HepG2 (cell line): ENCODE measurements around the gene DNAJA2. TPM values are rescaled to one million over a fixed set of nuclear protein-coding genes. Genes with fewer than 3 reads are reported as not detected.

ENCODE experiments used
- ATAC-seq: fragments of 200-7000 bp; cut with Tn5 transposase; 3 replicates; pipeline ENCODE4 v1.9.1; 2020; ENCODE audit warnings: mild to moderate bottlenecking, moderate library complexity
- BruUV-seq: library from RNA; stranded (reverse); fragments of 400-500 nt; replicated peaks from 2 replicates; lab custom pipeline; 2021; lab: Mats Ljungman, UMichigan
- CTCF ChIA-PET: fragments of 300-600 bp; formaldehyde crosslinking; extraction: SDS; loops from one replicate; lab custom pipeline; 2021; ENCODE audit warnings: low total read pairs, inconsistent platforms, low intra/inter-chr PET ratio; lab: Yijun Ruan, JAX
- POLR2A ChIA-PET: fragments of 350-600 bp; sonication (Branson Sonifier 250); formaldehyde crosslinking; loops from one replicate; lab custom pipeline; 2020; ENCODE audit warnings: antibody characterized with exemption, inconsistent platforms; lab: Yijun Ruan, JAX
- DNase-seq: peaks from one replicate; pipeline ENCODE4 v3.0.0-alpha.2; 2015; ENCODE audit warnings: low spot score
- FAIRE-seq: peaks from 3 replicates; lab custom pipeline; 2011; peaks lifted over from hg19 to GRCh38; lab: Jason Lieb, UNC
- H2AFZ ChIP-seq: one replicate; pipeline ENCODE4 v1.6.1; 2011; ENCODE audit warnings: low read length, inconsistent platforms
- H3K27ac ChIP-seq: fragments of 300-600 bp; 3 replicates; pipeline ENCODE4 v1.8.0; 2011; ENCODE audit warnings: mixed run types, mild to moderate bottlenecking, mixed read lengths, low read length, inconsistent platforms; ENCODE audit not compliant: insufficient read depth; ENCODE audit errors: extremely low read length
- H3K27me3 ChIP-seq, 2 experiments: fragments of 200-600 bp in 1 of 2; 2 replicates in 1 of 2; 3 replicates in 1 of 2; pipeline versions ENCODE4 v1.6.0 to v1.8.0; 2011; ENCODE audit warnings: low read length in 2 of 2, mild to moderate bottlenecking in 2 of 2, moderate library complexity in 2 of 2, inconsistent platforms in 1 of 2; ENCODE audit not compliant: insufficient read depth in 2 of 2, control insufficient read depth in 1 of 2
- H3K36me3 ChIP-seq, 2 experiments: fragments of 200-600 bp in 1 of 2; replicated peaks in 1 of 2; 2 replicates in 1 of 2; 3 replicates in 1 of 2; pipeline versions ENCODE4 v1.5.1 to v1.8.0; 2011; ENCODE audit warnings: low read length in 2 of 2, inconsistent platforms in 1 of 2; ENCODE audit not compliant: insufficient read depth in 2 of 2, control insufficient read depth in 1 of 2
- H3K4me1 ChIP-seq: 2 replicates; pipeline ENCODE4 v1.5.1; 2012; ENCODE audit warnings: low read length, inconsistent platforms; ENCODE audit not compliant: insufficient read depth
- H3K4me2 ChIP-seq: 2 replicates; pipeline ENCODE4 v1.6.0; 2011; ENCODE audit warnings: low read depth, low read length, inconsistent platforms
- H3K4me3 ChIP-seq, 3 experiments: fragments of 200-600 bp in 1 of 3; sonication (generic), shearing (Covaris generic) in 1 of 3; replicated peaks in 1 of 3; 2 replicates each; pipeline ENCODE4 v1.5.1; 2011 to 2016; ENCODE audit warnings: low read length in 3 of 3, inconsistent platforms in 2 of 3, low read depth in 2 of 3, mild to moderate bottlenecking in 2 of 3, control low read depth in 1 of 3, mixed read lengths in 1 of 3; ENCODE audit not compliant: insufficient read depth in 1 of 3
- H3K79me2 ChIP-seq: one replicate; pipeline ENCODE4 v1.6.1; 2011; ENCODE audit warnings: low read length, inconsistent platforms; ENCODE audit not compliant: insufficient read depth
- H3K9ac ChIP-seq: 2 replicates; pipeline ENCODE4 v1.6.0; 2011; ENCODE audit warnings: mild to moderate bottlenecking, low read depth, low read length, inconsistent platforms; ENCODE audit not compliant: insufficient read depth
- H3K9me3 ChIP-seq: 2 replicates; pipeline ENCODE4 v1.5.1; 2012; ENCODE audit warnings: mild to moderate bottlenecking, low read length
- H4K20me1 ChIP-seq: 2 replicates; pipeline ENCODE4 v1.6.0; 2011; ENCODE audit warnings: inconsistent platforms, mild to moderate bottlenecking, low read length, moderate library complexity; ENCODE audit not compliant: insufficient read depth
- ATF4 ChIP-seq, 2 experiments: fragments of 450-650 bp in 1 of 2; sonication (generic) in 1 of 2; formaldehyde crosslinking; IDR thresholded peaks; 2 replicates each; pipeline versions ENCODE4 v1.5.0 to v1.8.0; 2020 to 2022; ENCODE audit warnings: mild to moderate bottlenecking in 1 of 2, missing genetic modification reagents in 1 of 2
- CEBPZ ChIP-seq: IDR thresholded peaks from 2 replicates; pipeline ENCODE4 v1.6.1; 2012; ENCODE audit warnings: low read length, improper control_type of control experiment
- CENPX ChIP-seq: sonication (generic); formaldehyde crosslinking; IDR thresholded peaks from 2 replicates; pipeline ENCODE4 v1.9.0; 2021; ENCODE audit warnings: mild to moderate bottlenecking, missing genetic modification reagents, moderate library complexity
- FOSL2 ChIP-seq: sonication (generic); formaldehyde crosslinking; IDR thresholded peaks from 2 replicates; pipeline ENCODE4 v1.4.0; 2020; ENCODE audit warnings: missing genetic modification reagents
- GABPB1 ChIP-seq: IDR thresholded peaks from 2 replicates; pipeline ENCODE4 v1.6.1; 2016; ENCODE audit warnings: mild to moderate bottlenecking, missing genetic modification reagents, moderate library complexity, missing compliant biosample characterization
- ISX ChIP-seq: sonication (generic); formaldehyde crosslinking; conservative IDR thresholded peaks from 2 replicates; pipeline ENCODE4 v1.5.0; 2020; ENCODE audit warnings: missing genetic modification reagents
- MAF1 ChIP-seq: sonication (generic); formaldehyde crosslinking; IDR thresholded peaks from 2 replicates; pipeline ENCODE4 v1.5.0; 2020; ENCODE audit warnings: missing genetic modification reagents, borderline replicate concordance
- MNT ChIP-seq: fragments of 450-650 bp; IDR thresholded peaks from 2 replicates; pipeline ENCODE4 v1.6.1; 2016
- PITX1 ChIP-seq: sonication (generic); formaldehyde crosslinking; IDR thresholded peaks from 2 replicates; pipeline ENCODE4 v1.5.1; 2020; ENCODE audit warnings: mild to moderate bottlenecking, missing genetic modification reagents
- REPIN1 ChIP-seq: sonication (generic); formaldehyde crosslinking; IDR thresholded peaks from 2 replicates; pipeline ENCODE4 v1.8.0; 2022; ENCODE audit warnings: missing genetic modification reagents, low read depth, mild to moderate bottlenecking, borderline replicate concordance
- ZNF143 ChIP-seq: sonication (generic); formaldehyde crosslinking; IDR thresholded peaks from 2 replicates; pipeline ENCODE4 v1.4.0; 2020; ENCODE audit warnings: missing genetic modification reagents
- ZNF33A ChIP-seq: sonication (generic); formaldehyde crosslinking; IDR thresholded peaks from 2 replicates; pipeline ENCODE4 v1.5.1; 2020; ENCODE audit warnings: missing genetic modification reagents, mild to moderate bottlenecking, moderate library complexity, borderline replicate concordance
- ZNF34 ChIP-seq: sonication (generic); formaldehyde crosslinking; IDR thresholded peaks from 2 replicates; pipeline ENCODE4 v1.4.0; 2020; ENCODE audit warnings: mild to moderate bottlenecking, missing genetic modification reagents, borderline replicate concordance
- ZNF570 ChIP-seq: sonication (generic); formaldehyde crosslinking; IDR thresholded peaks from 2 replicates; pipeline ENCODE4 v1.4.0; 2020; ENCODE audit warnings: mild to moderate bottlenecking, missing genetic modification reagents, borderline replicate concordance
- ZNF629 ChIP-seq: sonication (generic); formaldehyde crosslinking; conservative IDR thresholded peaks from 2 replicates; pipeline ENCODE4 v1.5.0; 2020; ENCODE audit warnings: missing genetic modification reagents
- ZNF7 ChIP-seq: IDR thresholded peaks from 2 replicates; pipeline ENCODE4 v1.6.1; 2016; ENCODE audit warnings: missing biosample characterization, missing genetic modification reagents
- ZNF720 ChIP-seq: sonication (generic); formaldehyde crosslinking; IDR thresholded peaks from 2 replicates; pipeline ENCODE4 v1.4.0; 2020; ENCODE audit warnings: missing genetic modification reagents
- ZSCAN29 ChIP-seq: sonication (generic); formaldehyde crosslinking; conservative IDR thresholded peaks from 2 replicates; pipeline ENCODE4 v1.4.0; 2020; ENCODE audit warnings: mild to moderate bottlenecking, missing genetic modification reagents
- WGBS: methylation state at CpG from one replicate; pipeline ENCODE4 v1.1.6; 2017; ENCODE audit warnings: low lambda C conversion rate; 5-methylcytosine and 5-hydroxymethylcytosine counted together
- in situ Hi-C: cut with HindIII; loops from 2 replicates; pipeline ENCODE4 v1.10.0; 2017; ENCODE audit warnings: low pct_unique_long_range_greater_than_20kb; ENCODE audit not compliant: extremely low pct_ligation_motif_present
- intact Hi-C: fragments of 100-400 bp; cut with micrococcal nuclease; formaldehyde crosslinking; loops from one replicate; pipeline ENCODE4 v1.10.0; 2022; ENCODE audit not compliant: unreplicated experiment
- polyA plus RNA-seq, 8 experiments: library from polyadenylated mRNA; depleted of rRNA in 3 of 8; stranded (reverse) in 7 of 8; unstranded in 1 of 8; fragments of >200 nt; fragmentation: Illumina TruSeq in 4 of 8; extraction: Trizol in 4 of 8; gene quantifications; 2 replicates each; pipeline versions ENCODE4 v1.2.1 to v1.2.3, GENCODE V29; 2011 to 2016; ENCODE audit warnings: low read depth in 4 of 8, missing spikeins in 1 of 8, mixed read lengths in 1 of 8; ENCODE audit not compliant: insufficient read depth in 1 of 8
- total RNA-seq, 5 experiments: library from RNA; depleted of rRNA; stranded (reverse); fragments of >200 nt; fragmentation: Illumina TruSeq; extraction: Trizol; gene quantifications; 2 replicates each; pipeline ENCODE4 v1.2.3, GENCODE V29; 2016; ENCODE audit warnings: low read depth in 1 of 5
- TF ChIP-seq, protein P1 (sequence below): sonication (generic); formaldehyde crosslinking; IDR thresholded peaks from 2 replicates; pipeline ENCODE4 v1.5.0; 2020; ENCODE audit warnings: mild to moderate bottlenecking, missing genetic modification reagents

Gene DNAJA2
- total and polyA plus RNA-seq, 2 of the 13 experiments (the other 11 are each of a cell fraction or from before 2014, with no cell fraction given) = 25.4 to 176 TPM

GRCh38 chr16:46996391-46996790 lies 22.9 kb upstream of the DNAJA2 start:
- intact Hi-C loops (no loop called here), in situ Hi-C loops (no loop called here)
- H3K79me2 ChIP-seq = no peaks in the 10 kb centered on the region
- H4K20me1 ChIP-seq = no peaks in the 10 kb centered on the region
- FAIRE-seq = no peak
- no peaks in the 10 kb centered on the region; a peak in 1 of 5 replicates for H3K27me3 ChIP-seq
- DNase-seq = no peak
- 0% methylated on average over 1 of the region's 1 CpG for WGBS
- H3K4me1 ChIP-seq = peaks cover 14% of the 10 kb centered on the region
- no peak overlapping the region for H3K9ac ChIP-seq
- BruUV-seq = no TSS peak
- H3K4me2 ChIP-seq = no peak overlapping the region
- no peak overlapping the region for H2AFZ ChIP-seq
- TF ChIP-seq PITX1 (CRISPR knock-in tag) = no peak
- no peak for TF ChIP-seq MAF1 (CRISPR knock-in tag)
- TF ChIP-seq, protein P1, sequence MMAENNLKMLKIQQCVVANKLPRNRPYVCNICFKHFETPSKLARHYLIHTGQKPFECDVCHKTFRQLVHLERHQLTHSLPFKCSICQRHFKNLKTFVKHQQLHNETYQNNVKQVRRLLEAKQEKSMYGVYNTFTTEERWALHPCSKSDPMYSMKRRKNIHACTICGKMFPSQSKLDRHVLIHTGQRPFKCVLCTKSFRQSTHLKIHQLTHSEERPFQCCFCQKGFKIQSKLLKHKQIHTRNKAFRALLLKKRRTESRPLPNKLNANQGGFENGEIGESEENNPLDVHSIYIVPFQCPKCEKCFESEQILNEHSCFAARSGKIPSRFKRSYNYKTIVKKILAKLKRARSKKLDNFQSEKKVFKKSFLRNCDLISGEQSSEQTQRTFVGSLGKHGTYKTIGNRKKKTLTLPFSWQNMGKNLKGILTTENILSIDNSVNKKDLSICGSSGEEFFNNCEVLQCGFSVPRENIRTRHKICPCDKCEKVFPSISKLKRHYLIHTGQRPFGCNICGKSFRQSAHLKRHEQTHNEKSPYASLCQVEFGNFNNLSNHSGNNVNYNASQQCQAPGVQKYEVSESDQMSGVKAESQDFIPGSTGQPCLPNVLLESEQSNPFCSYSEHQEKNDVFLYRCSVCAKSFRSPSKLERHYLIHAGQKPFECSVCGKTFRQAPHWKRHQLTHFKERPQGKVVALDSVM (CRISPR knock-in tag) = no peak
- no peak for TF ChIP-seq ZNF7 (CRISPR knock-in tag)
- TF ChIP-seq ZNF34 (CRISPR knock-in tag) = no peak
- no peak for TF ChIP-seq ZNF33A
- no peak for TF ChIP-seq ATF4 (CRISPR knock-in tag; IDR thresholded peaks at IDR 0.05)
- no peak for TF ChIP-seq CEBPZ
- TF ChIP-seq REPIN1 = no peak
- TF ChIP-seq ZNF570 (CRISPR knock-in tag) = no peak
- no peak for TF ChIP-seq ISX (CRISPR knock-in tag)
- TF ChIP-seq FOSL2 (CRISPR knock-in tag) = no peak
- TF ChIP-seq ZNF143 (CRISPR knock-in tag) = no peak
- TF ChIP-seq GABPB1 (CRISPR knock-in tag) = no peak
- TF ChIP-seq MNT = no peak
- TF ChIP-seq ZNF629 (CRISPR knock-in tag) = no peak
- TF ChIP-seq CENPX (CRISPR knock-in tag) = no peak
- no peak for TF ChIP-seq ZSCAN29 (CRISPR knock-in tag)
- no peak for TF ChIP-seq ZNF720 (CRISPR knock-in tag)
- TF ChIP-seq, all 625 proteins: peak for 0
- H3K27ac ChIP-seq = no peak overlapping the region
- peaks cover 7% of the 10 kb centered on the region; the same call in 1 of the 2 replicates for H3K9me3 ChIP-seq
- ChIA-PET POLR2A (no interaction called here), CTCF (no interaction called here)
- no peak overlapping the region for H3K4me3 ChIP-seq
- H3K36me3 ChIP-seq = no peaks in the 10 kb centered on the region
- ATAC-seq = no peak
